ENCODE measurements around the gene EEPD1.
A peak's percentile ranks its signal among the peaks of the same experiment; 100 is the strongest.

Gene EEPD1

DNA sequence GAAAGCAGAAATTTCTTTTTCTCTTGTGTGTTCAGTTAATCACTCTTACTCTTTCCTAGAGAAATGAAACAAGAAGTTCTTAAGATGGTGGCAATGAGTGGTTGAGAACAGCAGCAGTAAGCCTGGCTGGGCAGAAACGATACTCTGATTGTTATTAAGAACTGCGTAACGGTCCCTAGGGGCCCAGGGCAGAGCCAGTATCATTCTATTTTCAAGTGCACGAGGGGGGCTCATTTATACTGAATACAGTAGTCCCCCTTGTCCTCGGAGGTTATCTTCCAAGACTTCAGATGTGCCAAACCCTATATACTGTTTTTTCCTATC, 64.9 kb downstream of the EEPD1 start:
- H3K36me3 ChIP-seq (replicated peaks; ENCODE audit: low read depth, low read length), result no peaks in the 10 kb centered on the region
- no peaks in the 10 kb centered on the region for H3K79me2 ChIP-seq (ENCODE audit: low read length)
- H3K4me1 ChIP-seq (ENCODE audit: low read length), result peaks cover 8% of the 10 kb centered on the region
- no peak overlapping the region for H3K9ac ChIP-seq (ENCODE audit: low read length)
- TF ChIP-seq, protein P1, sequence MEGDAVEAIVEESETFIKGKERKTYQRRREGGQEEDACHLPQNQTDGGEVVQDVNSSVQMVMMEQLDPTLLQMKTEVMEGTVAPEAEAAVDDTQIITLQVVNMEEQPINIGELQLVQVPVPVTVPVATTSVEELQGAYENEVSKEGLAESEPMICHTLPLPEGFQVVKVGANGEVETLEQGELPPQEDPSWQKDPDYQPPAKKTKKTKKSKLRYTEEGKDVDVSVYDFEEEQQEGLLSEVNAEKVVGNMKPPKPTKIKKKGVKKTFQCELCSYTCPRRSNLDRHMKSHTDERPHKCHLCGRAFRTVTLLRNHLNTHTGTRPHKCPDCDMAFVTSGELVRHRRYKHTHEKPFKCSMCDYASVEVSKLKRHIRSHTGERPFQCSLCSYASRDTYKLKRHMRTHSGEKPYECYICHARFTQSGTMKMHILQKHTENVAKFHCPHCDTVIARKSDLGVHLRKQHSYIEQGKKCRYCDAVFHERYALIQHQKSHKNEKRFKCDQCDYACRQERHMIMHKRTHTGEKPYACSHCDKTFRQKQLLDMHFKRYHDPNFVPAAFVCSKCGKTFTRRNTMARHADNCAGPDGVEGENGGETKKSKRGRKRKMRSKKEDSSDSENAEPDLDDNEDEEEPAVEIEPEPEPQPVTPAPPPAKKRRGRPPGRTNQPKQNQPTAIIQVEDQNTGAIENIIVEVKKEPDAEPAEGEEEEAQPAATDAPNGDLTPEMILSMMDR (IDR thresholded peaks at IDR 0.05; ENCODE audit: low read depth, low read length), result no peak
- no peak for TF ChIP-seq EZH2phosphoT487 (IDR thresholded peaks at IDR 0.05; ENCODE audit: low read depth)
- H3K27ac ChIP-seq (ENCODE audit: low read length), result no peak overlapping the region
- no peaks in the 10 kb centered on the region for H4K20me1 ChIP-seq (ENCODE audit: insufficient read depth, low read length)
- H3K27me3 ChIP-seq (ENCODE audit: low read depth, low read length), result no peaks in the 10 kb centered on the region
- peak overlapping the region; percentile 35 for H3K4me2 ChIP-seq (ENCODE audit: low read length)
- H3K9me3 ChIP-seq (ENCODE audit: insufficient read depth, low read length), result no peaks in the 10 kb centered on the region
- no peak overlapping the region for H3K4me3 ChIP-seq (ENCODE audit: low read length)
- peak overlapping the region; percentile 35; the same call in 1 of the 2 replicates for H2AFZ ChIP-seq (ENCODE audit: low read depth, low read length)

DNA sequence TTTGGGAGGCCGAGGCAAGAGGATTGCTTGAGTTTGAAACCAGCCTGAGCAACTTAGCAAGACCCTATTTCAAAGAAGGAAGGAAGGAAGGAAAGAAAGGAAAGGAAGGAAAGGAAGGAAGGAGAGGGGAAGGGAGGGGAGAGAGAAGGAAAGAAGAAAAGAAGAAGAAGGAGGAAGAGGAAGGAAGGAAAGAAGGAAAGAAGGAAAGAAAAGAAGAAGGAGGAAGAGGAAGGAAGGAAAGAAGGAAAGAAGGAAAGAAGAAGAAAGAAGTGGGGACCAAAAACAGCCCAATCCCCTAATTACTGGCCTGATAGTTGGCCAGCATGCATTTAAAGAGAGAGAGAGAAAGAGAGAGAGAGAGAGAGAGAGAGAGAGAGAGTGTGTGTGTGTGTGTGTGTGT, 66.4 kb downstream of the EEPD1 start:
- H4K20me1 ChIP-seq (ENCODE audit: insufficient read depth, low read length), result no peaks in the 10 kb centered on the region
- no peak overlapping the region for H3K4me3 ChIP-seq (ENCODE audit: low read length)
- H3K4me2 ChIP-seq (ENCODE audit: low read length), result no peak overlapping the region
- peaks cover 7% of the 10 kb centered on the region; the same call in 1 of the 2 replicates for H3K27me3 ChIP-seq (ENCODE audit: low read depth, low read length)
- no peak for TF ChIP-seq EZH2phosphoT487 (IDR thresholded peaks at IDR 0.05; ENCODE audit: low read depth)
- TF ChIP-seq, protein P1 (IDR thresholded peaks at IDR 0.05; ENCODE audit: low read depth, low read length), result no peak
- H2AFZ ChIP-seq (ENCODE audit: low read depth, low read length), result no peak overlapping the region
- H3K79me2 ChIP-seq (ENCODE audit: low read length), result no peaks in the 10 kb centered on the region
- no peaks in the 10 kb centered on the region for H3K9me3 ChIP-seq (ENCODE audit: insufficient read depth, low read length)
- no peak overlapping the region for H3K9ac ChIP-seq (ENCODE audit: low read length)
- no peaks in the 10 kb centered on the region for H3K36me3 ChIP-seq (replicated peaks; ENCODE audit: low read depth, low read length)
- H3K4me1 ChIP-seq (ENCODE audit: low read length), result peaks cover 8% of the 10 kb centered on the region
- no peak overlapping the region for H3K27ac ChIP-seq (ENCODE audit: low read length)

DNA sequence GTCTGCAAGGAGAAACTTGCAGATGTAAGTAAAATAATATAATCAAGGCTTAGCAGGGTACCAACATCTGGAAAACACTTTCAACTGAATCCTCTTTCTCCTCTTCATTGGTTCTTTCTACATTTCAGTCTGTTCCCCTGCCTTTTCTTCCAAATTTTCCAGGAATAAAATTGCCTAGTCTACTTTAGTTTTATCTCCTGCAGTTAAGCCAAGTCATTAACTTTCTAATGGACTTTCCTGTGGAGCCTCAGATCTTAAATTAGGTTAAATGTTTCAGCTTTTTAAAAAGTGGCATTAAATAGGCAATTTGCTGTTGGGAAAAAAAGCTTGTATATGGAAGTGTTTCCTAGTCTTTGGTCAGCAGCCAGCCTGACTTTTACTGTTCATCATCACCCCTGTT, 70.8 kb downstream of the EEPD1 start:
- Histone ChIP-seq H3K27ac (ENCODE audit: low read length) (no peak overlapping the region), H2AFZ (ENCODE audit: low read depth, low read length) (no peak overlapping the region), H3K79me2 (ENCODE audit: low read length) (no peaks in the 10 kb centered on the region), H3K36me3 (replicated peaks; ENCODE audit: low read depth, low read length) (no peaks in the 10 kb centered on the region), H3K4me1 (ENCODE audit: low read length) (no peaks in the 10 kb centered on the region), H3K9ac (ENCODE audit: low read length) (no peak overlapping the region), H3K27me3 (ENCODE audit: low read depth, low read length) (peaks cover 7% of the 10 kb centered on the region; the same call in 1 of the 2 replicates), H4K20me1 (ENCODE audit: insufficient read depth, low read length) (no peaks in the 10 kb centered on the region), H3K4me2 (ENCODE audit: low read length) (no peak overlapping the region), H3K9me3 (ENCODE audit: insufficient read depth, low read length) (no peaks in the 10 kb centered on the region), H3K4me3 (ENCODE audit: low read length) (no peak overlapping the region)
- TF ChIP-seq, protein P1 (IDR thresholded peaks at IDR 0.05; ENCODE audit: low read depth, low read length), result no peak
- TF ChIP-seq EZH2phosphoT487 (IDR thresholded peaks at IDR 0.05; ENCODE audit: low read depth), result no peak

DNA sequence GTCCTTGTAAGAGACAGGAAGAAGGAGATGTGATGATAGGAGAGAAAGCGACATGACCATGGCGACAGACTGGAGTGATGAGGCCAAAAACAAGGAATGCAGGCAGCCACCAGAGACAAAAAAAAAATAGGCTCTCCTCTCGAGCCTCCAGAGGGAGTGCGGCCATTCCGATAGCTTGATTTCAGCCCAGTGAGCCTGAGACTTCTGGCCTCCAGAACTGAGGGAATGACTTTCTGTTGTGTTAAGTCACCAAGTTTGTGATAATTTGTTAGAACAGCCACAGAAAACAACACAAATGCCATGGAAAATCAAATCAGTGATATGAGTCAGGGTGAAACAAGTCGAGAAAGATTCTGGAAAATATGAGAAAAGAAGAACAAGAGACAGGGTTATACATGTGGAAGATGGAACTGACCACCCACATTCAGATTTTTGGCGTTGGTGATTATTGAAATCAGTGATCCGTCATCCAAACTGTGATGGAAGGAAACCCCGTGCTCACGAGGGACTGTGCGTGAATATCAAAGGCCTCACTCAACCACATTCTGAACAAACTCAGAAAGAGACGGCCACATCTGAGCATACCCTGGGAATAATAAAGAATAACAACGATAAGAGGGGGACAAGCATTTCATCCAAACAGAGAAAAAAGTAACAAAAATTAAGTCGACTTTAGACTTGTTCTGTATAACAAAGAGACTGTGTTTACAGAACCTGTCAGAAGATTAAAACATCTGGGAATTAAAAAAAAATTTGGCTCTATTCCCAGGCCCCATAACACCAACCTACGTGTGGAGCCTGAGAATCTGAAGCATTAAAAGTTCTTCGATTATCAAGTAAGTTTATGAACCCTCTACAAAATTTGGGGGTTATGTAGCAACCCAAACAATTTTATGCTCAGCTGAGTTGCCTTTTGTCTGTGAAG, 72.1 kb downstream of the EEPD1 start:
- no peak for TF ChIP-seq EZH2phosphoT487 (IDR thresholded peaks at IDR 0.05; ENCODE audit: low read depth)
- TF ChIP-seq, protein P1 (IDR thresholded peaks at IDR 0.05; ENCODE audit: low read depth, low read length), result no peak
- Histone ChIP-seq H4K20me1 (ENCODE audit: insufficient read depth, low read length) (no peaks in the 10 kb centered on the region), H3K27ac (ENCODE audit: low read length) (no peak overlapping the region), H3K9ac (ENCODE audit: low read length) (no peak overlapping the region), H3K27me3 (ENCODE audit: low read depth, low read length) (peaks cover 7% of the 10 kb centered on the region; the same call in 1 of the 2 replicates), H3K9me3 (ENCODE audit: insufficient read depth, low read length) (no peaks in the 10 kb centered on the region), H3K4me3 (ENCODE audit: low read length) (no peak overlapping the region), H3K4me2 (ENCODE audit: low read length) (no peak overlapping the region), H3K79me2 (ENCODE audit: low read length) (no peaks in the 10 kb centered on the region), H2AFZ (ENCODE audit: low read depth, low read length) (no peak overlapping the region), H3K36me3 (replicated peaks; ENCODE audit: low read depth, low read length) (no peaks in the 10 kb centered on the region), H3K4me1 (ENCODE audit: low read length) (no peaks in the 10 kb centered on the region)

Data from OCI-LY3 (cell line).